Osteocyte (in vitro differentiated cells): Measurements from ENCODE around the gene MAPK6. TPM values are rescaled to one million over a fixed set of nuclear protein-coding genes. Genes with fewer than 3 reads are reported as not detected.
"Not testable (repeated sequence)": the region's sequence is repeated elsewhere in the genome, so short reads cannot be mapped to it uniquely, and the experiment has no call there.

ENCODE experiments used
- DNase-seq: peaks from one replicate; pipeline ENCODE4 v3.0.0; 2021; ENCODE audit warnings: mixed read lengths; ENCODE audit not compliant: unreplicated experiment; ENCODE audit errors: extremely low spot score
- H3K27ac Mint-ChIP-seq: one replicate; pipeline ENCODE4 v1.8.0; 2021; ENCODE audit warnings: mild to moderate bottlenecking, mixed read lengths; ENCODE audit not compliant: unreplicated experiment
- H3K27me3 Mint-ChIP-seq: one replicate; pipeline ENCODE4 v1.8.0; 2021; ENCODE audit warnings: mixed read lengths; ENCODE audit not compliant: unreplicated experiment
- H3K36me3 Mint-ChIP-seq: one replicate; pipeline ENCODE4 v1.8.0; 2021; ENCODE audit warnings: mixed read lengths; ENCODE audit not compliant: unreplicated experiment
- H3K4me1 Mint-ChIP-seq: one replicate; pipeline ENCODE4 v1.8.0; 2021; ENCODE audit warnings: mixed read lengths; ENCODE audit not compliant: unreplicated experiment
- H3K4me3 Mint-ChIP-seq: one replicate; pipeline ENCODE4 v1.8.0; 2021; ENCODE audit warnings: mild to moderate bottlenecking, moderate library complexity, mixed read lengths; ENCODE audit not compliant: unreplicated experiment
- H3K9me3 Mint-ChIP-seq: one replicate; pipeline ENCODE4 v1.8.0; 2021; ENCODE audit warnings: mixed read lengths; ENCODE audit not compliant: unreplicated experiment
- CTCF ChIP-seq: fragments of 200-600 bp; sonication (generic); IDR thresholded peaks from 2 replicates; pipeline ENCODE4 v1.5.0; 2021; ENCODE audit warnings: antibody characterized with exemption, mild to moderate bottlenecking, moderate library complexity
- total RNA-seq: library from RNA; stranded (reverse); gene quantifications from 2 replicates; pipeline ENCODE4 v1.2.1, GENCODE V29; 2021

Gene MAPK6
- total RNA-seq, 1 donor from 2014 or later: 46.1 TPM

GRCh38 chr15:52054381-52054780 is 35.4 kb downstream of the MAPK6 start:
- TF ChIP-seq CTCF: no peak
- H3K27ac Mint-ChIP-seq: no peak overlapping the region
- peaks cover 42% of the 10 kb centered on the region for H3K36me3 Mint-ChIP-seq
- H3K27me3 Mint-ChIP-seq: no peaks in the 10 kb centered on the region
- no peak overlapping the region for H3K4me3 Mint-ChIP-seq
- no peak for DNase-seq
- peaks cover 7% of the 10 kb centered on the region for H3K4me1 Mint-ChIP-seq
- H3K9me3 Mint-ChIP-seq: no peaks in the 10 kb centered on the region

- H3K27me3 Mint-ChIP-seq, H3K9me3 Mint-ChIP-seq, H3K4me1 Mint-ChIP-seq, DNase-seq, H3K4me3 Mint-ChIP-seq, H3K27ac Mint-ChIP-seq: not testable (repeated sequence)
- H3K36me3 Mint-ChIP-seq: peaks cover 41% of the 10 kb centered on the region
Measured at GRCh38 chr15:52054858-52055257, 35.8 kb downstream of the MAPK6 start.

GRCh38 chr15:52056001-52056400 is 37.0 kb downstream of the MAPK6 start:
- H3K27ac Mint-ChIP-seq: no peak overlapping the region
- H3K36me3 Mint-ChIP-seq: peaks cover 31% of the 10 kb centered on the region
- no peak for DNase-seq
- no peaks in the 10 kb centered on the region for H3K27me3 Mint-ChIP-seq
- no peaks in the 10 kb centered on the region for H3K4me1 Mint-ChIP-seq
- no peak for TF ChIP-seq CTCF
- no peak overlapping the region for H3K4me3 Mint-ChIP-seq
- no peaks in the 10 kb centered on the region for H3K9me3 Mint-ChIP-seq

GRCh38 chr15:52056496-52056895 is 37.5 kb downstream of the MAPK6 start:
- Mint-ChIP-seq H3K27me3 (no peaks in the 10 kb centered on the region), H3K4me1 (no peaks in the 10 kb centered on the region), H3K9me3 (no peaks in the 10 kb centered on the region), H3K27ac (no peak overlapping the region), H3K4me3 (no peak overlapping the region), H3K36me3 (peaks cover 33% of the 10 kb centered on the region)
- no peak for DNase-seq
- TF ChIP-seq CTCF: no peak

GRCh38 chr15:52057996-52058395 is 39.0 kb downstream of the MAPK6 start:
- H3K9me3 Mint-ChIP-seq: no peaks in the 10 kb centered on the region

More at GRCh38 chr15:52057996-52058395, 39.0 kb downstream of the MAPK6 start:
- no peak for TF ChIP-seq CTCF
- Mint-ChIP-seq H3K27ac (no peak overlapping the region), H3K36me3 (peaks cover 28% of the 10 kb centered on the region), H3K4me3 (no peak overlapping the region), H3K4me1 (no peaks in the 10 kb centered on the region), H3K27me3 (no peaks in the 10 kb centered on the region)
- DNase-seq: no peak
